T-helper 1 cell treated with Interleukin-12 subunit alpha and Interleukin-12 subunit beta and Interleukin-4 antibody, amounts not matched to agents 30 μg/mL and 1 μg/mL, for 36 hours (primary cell): ENCODE measurements around the gene ZNF3.
A peak's percentile ranks its signal among the peaks of the same experiment; 100 is the strongest.

Experiments
- H3K27ac Mint-ChIP-seq: one replicate; pipeline ENCODE4 v1.8.0; 2021; ENCODE audit warnings: mild to moderate bottlenecking, mixed read lengths
- H3K27me3 Mint-ChIP-seq: one replicate; pipeline ENCODE4 v1.8.0; 2021; ENCODE audit warnings: low read depth, mixed read lengths
- H3K36me3 Mint-ChIP-seq: one replicate; pipeline ENCODE4 v1.8.0; 2021; ENCODE audit warnings: low read depth, mixed read lengths
- H3K4me1 Mint-ChIP-seq: one replicate; pipeline ENCODE4 v1.8.0; 2021; ENCODE audit warnings: low read depth, mixed read lengths
- H3K4me3 Mint-ChIP-seq: one replicate; pipeline ENCODE4 v1.8.0; 2021; ENCODE audit warnings: mild to moderate bottlenecking, moderate library complexity, mixed read lengths
- H3K9me3 Mint-ChIP-seq: one replicate; pipeline ENCODE4 v1.8.0; 2021; ENCODE audit warnings: mixed read lengths

ZNF3 gene

DNA sequence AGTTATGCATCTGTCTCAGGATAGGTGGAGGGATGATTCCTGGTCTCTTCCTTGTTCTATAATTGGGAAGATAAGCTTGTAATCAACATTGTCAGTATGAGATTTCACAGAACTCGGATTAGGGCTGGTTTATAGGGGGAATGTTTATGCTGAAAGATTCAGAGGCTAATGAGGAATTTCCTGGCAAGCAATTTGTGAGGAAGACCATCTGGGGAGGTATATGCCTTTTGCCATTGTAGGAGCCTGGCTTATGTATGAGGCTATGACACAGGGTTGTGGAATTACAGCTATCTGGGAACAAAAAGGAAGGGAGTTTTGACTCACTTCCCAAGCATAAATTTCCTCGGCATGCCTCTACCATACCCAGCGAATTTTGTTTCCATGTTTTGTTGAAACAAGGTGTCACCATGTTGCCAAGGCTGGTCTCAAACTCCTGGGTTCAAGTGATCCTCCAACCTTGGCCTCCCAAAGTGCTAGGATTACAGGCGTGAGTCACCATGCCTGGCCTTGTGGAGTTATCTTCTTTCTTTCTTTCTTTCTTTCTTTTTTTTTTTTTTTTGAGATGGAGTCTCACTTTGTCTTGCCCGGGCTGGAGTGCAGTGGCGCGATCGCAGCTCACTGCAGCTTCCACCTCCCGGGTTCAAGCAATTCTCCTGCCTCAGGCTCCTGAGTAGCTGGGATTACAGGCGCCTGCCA, 5.7 kb upstream of the ZNF3 start:
- H3K9me3 Mint-ChIP-seq: no peaks in the 10 kb centered on the region
- peaks cover 10% of the 10 kb centered on the region for H3K27me3 Mint-ChIP-seq
- no peak overlapping the region for H3K27ac Mint-ChIP-seq
- peaks cover 21% of the 10 kb centered on the region for H3K4me1 Mint-ChIP-seq
- peak overlapping the region; percentile 42 for H3K4me3 Mint-ChIP-seq
- H3K36me3 Mint-ChIP-seq: peaks cover 17% of the 10 kb centered on the region

DNA sequence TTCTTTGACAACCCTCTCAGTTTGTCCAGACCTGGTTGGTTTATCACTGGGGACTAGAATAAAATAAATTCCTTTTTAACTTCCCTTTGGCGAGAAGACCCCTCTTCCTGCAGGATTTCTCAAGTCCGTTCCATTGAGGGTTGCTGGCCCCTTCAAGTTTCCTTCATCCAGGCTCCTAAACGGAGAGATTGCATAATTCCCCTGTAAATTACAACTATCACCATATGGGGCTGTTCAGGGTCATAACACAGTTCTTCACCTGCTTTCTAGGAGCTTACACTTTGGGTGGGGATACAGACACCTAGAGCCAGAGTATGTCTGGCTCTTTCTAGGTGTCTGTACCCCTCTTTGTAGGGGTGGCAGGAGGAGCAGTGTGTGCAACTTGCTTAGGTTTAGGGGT, 4.0 kb upstream of the ZNF3 start:
- peaks cover 10% of the 10 kb centered on the region for H3K27me3 Mint-ChIP-seq
- no peak overlapping the region for H3K4me3 Mint-ChIP-seq
- no peaks in the 10 kb centered on the region for H3K9me3 Mint-ChIP-seq
- H3K27ac Mint-ChIP-seq: no peak overlapping the region
- peaks cover 26% of the 10 kb centered on the region for H3K4me1 Mint-ChIP-seq
- H3K36me3 Mint-ChIP-seq: peaks cover 6% of the 10 kb centered on the region

DNA sequence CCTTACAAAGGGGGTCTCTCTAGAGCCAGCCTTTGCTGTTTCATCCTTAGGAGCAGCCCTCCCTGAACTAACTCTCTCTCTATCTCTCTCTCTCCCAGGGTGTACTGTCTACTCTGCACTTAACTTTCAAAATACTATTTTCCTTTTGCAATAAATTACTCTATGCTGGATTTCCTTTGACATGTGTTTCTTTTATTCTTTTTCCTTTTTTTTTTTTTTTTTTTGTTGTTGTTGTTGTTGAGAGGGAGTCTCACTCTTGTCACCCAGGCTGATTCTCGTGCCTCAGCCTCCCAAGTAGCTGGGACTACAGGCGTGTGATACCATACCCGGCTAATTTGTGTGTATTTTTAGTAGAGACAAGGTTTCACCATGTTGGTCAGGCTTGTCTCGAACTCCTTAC, 1.5 kb upstream of the ZNF3 start:
- no peaks in the 10 kb centered on the region for H3K9me3 Mint-ChIP-seq
- H3K4me1 Mint-ChIP-seq: peaks cover 22% of the 10 kb centered on the region
- peaks cover 10% of the 10 kb centered on the region for H3K27me3 Mint-ChIP-seq
- H3K27ac Mint-ChIP-seq: peak overlapping the region; percentile 81
- H3K4me3 Mint-ChIP-seq: peak overlapping the region; percentile 90
- H3K36me3 Mint-ChIP-seq: peaks cover 8% of the 10 kb centered on the region

DNA sequence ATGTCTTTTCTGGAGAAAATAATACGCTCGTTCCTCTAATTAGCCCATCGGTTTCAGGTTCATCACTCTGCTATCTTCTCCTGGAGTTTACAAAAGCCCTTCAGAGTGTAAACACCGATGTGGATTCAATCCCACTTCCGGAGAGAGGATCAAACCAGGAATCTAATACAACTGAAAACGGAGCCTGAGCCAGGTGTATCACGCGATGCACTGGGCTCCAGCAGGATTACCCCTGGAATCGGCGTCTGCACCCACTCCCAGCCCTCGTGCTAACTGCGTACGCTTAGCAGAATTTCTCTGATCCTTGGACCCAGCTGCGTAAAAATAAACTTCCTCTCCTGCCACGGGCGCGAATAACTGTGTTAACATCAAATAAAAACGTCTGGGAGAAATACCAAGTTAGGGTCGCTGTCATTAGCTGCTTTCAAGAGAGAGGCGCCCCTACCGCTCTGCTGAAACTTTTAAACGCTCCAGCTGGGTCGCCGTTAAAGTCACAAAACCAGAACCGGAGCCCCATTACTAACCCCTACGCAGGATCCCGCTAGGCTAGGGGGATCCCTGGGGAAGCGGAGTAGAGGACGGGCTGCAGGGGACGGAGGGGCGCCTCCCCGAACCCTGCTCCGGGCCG, 502 bp downstream of the ZNF3 start:
- Mint-ChIP-seq H3K27ac (peak overlapping the region; percentile 85), H3K9me3 (no peaks in the 10 kb centered on the region), H3K36me3 (peaks cover 18% of the 10 kb centered on the region), H3K4me3 (peak overlapping the region; percentile 90), H3K27me3 (peaks cover 10% of the 10 kb centered on the region), H3K4me1 (peaks cover 22% of the 10 kb centered on the region)

DNA sequence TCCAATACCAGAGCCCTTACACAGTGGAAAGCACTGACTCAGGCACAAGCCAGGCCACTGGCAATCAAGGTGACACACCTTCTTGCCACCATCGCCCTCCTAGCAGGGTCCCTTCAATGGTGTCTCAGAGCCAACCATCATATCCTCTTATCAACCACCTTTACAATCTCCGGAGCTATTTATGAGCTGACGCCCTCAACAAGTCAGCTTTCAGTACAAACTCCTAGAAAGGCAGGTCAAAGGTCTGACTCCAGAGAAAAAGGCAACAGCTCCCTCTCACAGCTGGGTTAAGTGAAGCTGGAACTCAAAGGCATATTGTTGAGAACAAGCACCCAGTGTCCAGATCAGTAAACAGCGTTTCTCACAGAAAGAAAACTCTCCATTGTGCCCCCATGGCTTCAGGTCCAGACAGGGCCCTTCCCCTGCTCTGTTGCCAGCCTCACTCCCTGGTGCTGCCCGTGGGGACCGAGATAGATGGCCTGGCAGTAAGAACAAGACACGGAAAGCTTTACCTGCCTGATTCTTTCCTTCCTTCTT, 2.4 kb downstream of the ZNF3 start:
- Mint-ChIP-seq H3K36me3 (peaks cover 37% of the 10 kb centered on the region), H3K4me1 (peaks cover 22% of the 10 kb centered on the region), H3K4me3 (no peak overlapping the region), H3K9me3 (no peaks in the 10 kb centered on the region), H3K27me3 (peaks cover 4% of the 10 kb centered on the region), H3K27ac (no peak overlapping the region)

DNA sequence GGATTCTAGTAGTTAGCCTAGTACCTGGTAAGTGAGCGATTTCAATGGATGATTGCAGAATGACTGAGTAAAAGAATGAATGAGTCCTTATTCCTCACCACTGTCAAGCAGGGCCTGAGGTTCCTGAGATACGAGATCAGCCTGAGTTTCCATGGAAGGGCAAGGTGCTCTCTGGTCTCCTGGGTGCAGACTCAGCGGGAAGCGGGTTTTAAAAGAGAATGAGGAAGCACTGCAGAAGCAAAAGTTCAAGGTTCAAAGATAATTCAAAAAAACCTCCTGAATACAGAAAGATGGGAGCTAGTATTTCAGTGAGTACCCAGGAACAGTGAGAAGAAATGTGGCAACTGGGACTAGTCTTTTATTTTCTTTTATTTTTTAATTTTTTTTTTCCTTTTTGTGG, 4.3 kb downstream of the ZNF3 start:
- peaks cover 13% of the 10 kb centered on the region for H3K9me3 Mint-ChIP-seq
- H3K27me3 Mint-ChIP-seq: no peaks in the 10 kb centered on the region
- peaks cover 14% of the 10 kb centered on the region for H3K4me1 Mint-ChIP-seq
- peaks cover 53% of the 10 kb centered on the region for H3K36me3 Mint-ChIP-seq
- no peak overlapping the region for H3K4me3 Mint-ChIP-seq
- H3K27ac Mint-ChIP-seq: no peak overlapping the region

DNA sequence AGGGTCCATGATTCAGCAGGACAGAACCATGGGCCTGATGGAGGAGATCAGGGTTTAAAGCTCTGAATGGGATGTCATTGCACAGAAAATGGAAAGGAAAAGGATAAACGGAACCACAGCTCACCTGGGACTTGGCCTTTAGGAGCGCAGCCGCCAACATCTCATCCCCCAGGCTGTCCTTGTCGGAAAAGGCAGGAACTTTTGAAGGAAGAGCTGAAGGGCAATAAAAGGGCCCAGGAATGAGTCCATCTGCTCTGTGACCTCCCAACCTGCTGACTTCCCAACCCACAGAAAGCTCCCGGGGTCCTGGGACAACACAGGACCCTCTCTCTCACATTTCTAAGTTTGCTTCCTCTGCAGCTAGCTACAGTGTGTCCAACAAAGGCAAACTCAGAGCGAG, 6.1 kb downstream of the ZNF3 start:
- Mint-ChIP-seq H3K4me3 (no peak overlapping the region), H3K9me3 (peaks cover 30% of the 10 kb centered on the region), H3K27ac (no peak overlapping the region), H3K4me1 (peaks cover 6% of the 10 kb centered on the region), H3K27me3 (no peaks in the 10 kb centered on the region), H3K36me3 (peaks cover 68% of the 10 kb centered on the region)

DNA sequence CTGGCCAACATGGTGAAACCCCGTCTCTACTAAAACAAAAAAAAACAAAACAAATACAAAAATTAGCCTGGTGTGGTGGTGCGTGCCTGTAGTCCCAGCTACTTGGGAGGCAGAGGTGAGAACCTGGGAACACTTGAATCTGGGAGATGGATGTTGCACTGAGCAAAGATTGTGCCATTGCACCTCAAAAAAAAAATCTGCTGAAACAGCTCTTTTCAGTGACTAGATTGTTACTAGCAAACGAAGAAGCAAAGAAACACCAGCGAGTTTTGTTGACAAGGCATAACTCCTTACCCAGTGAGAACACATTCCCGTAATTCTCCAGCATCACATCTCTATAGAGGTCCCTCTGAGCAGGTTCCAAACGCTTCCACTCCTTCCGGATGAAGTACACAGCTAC, 6.7 kb downstream of the ZNF3 start:
- Mint-ChIP-seq H3K4me1 (peaks cover 3% of the 10 kb centered on the region), H3K27ac (no peak overlapping the region), H3K4me3 (no peak overlapping the region), H3K36me3 (peaks cover 71% of the 10 kb centered on the region), H3K9me3 (peaks cover 30% of the 10 kb centered on the region), H3K27me3 (no peaks in the 10 kb centered on the region)

DNA sequence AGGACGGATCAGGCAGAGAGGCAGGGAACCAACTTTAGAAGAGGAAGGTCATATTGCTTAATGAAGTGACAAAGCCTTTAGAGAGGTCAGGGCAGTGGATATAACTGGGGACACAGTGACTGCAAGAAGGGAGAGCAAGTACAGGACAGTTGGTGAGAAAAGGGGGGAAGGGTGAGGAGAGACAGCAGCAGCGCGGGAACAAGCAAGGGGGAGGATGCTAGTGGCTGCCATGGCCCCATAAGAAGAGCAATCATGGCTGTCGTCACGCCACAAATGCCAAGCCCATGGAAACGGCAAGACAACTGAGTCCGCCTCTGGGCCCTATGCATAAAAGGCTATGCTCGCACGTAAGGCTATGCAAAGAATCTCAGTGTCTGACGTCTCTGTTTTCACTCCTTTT, 9.1 kb downstream of the ZNF3 start:
- H3K36me3 Mint-ChIP-seq: peaks cover 77% of the 10 kb centered on the region
- H3K9me3 Mint-ChIP-seq: peaks cover 30% of the 10 kb centered on the region
- H3K4me1 Mint-ChIP-seq: no peaks in the 10 kb centered on the region
- no peak overlapping the region for H3K4me3 Mint-ChIP-seq
- H3K27me3 Mint-ChIP-seq: no peaks in the 10 kb centered on the region
- no peak overlapping the region for H3K27ac Mint-ChIP-seq

DNA sequence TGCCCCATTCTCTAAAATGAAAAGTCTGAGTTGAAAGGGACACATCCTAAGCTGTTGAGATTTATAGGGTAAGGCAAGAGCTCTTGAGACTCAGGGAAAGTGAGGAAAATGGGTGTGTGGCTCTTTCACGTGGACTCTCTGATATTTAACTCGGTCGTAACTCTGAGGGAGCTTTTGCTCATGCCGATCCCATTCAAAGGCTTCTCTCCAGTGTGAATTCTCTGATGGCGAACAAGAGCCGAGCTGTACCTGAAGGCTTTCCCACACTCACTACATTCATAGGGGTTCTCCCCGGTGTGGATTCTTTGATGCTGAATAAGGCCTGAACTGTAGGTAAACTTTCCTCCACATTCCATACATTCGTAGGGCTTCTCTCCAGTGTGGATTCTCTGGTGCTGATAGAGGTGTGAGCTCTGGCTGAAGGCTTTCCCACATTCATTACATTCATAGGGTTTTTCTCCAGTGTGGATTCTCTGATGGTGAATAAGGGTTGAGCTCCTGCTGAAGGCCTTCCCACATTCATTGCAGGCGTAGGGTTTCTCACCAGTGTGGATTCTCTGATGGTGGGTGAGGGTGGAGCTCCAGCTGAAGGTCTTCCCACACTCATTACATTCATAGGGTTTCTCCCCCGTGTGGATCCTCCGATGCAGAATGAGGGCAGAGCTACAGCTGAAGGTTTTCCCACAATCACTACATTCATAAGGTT, 10.4 kb downstream of the ZNF3 start:
- H3K9me3 Mint-ChIP-seq: peaks cover 30% of the 10 kb centered on the region
- no peak overlapping the region for H3K27ac Mint-ChIP-seq
- H3K4me3 Mint-ChIP-seq: no peak overlapping the region
- no peaks in the 10 kb centered on the region for H3K27me3 Mint-ChIP-seq
- peaks cover 75% of the 10 kb centered on the region for H3K36me3 Mint-ChIP-seq
- no peaks in the 10 kb centered on the region for H3K4me1 Mint-ChIP-seq

DNA sequence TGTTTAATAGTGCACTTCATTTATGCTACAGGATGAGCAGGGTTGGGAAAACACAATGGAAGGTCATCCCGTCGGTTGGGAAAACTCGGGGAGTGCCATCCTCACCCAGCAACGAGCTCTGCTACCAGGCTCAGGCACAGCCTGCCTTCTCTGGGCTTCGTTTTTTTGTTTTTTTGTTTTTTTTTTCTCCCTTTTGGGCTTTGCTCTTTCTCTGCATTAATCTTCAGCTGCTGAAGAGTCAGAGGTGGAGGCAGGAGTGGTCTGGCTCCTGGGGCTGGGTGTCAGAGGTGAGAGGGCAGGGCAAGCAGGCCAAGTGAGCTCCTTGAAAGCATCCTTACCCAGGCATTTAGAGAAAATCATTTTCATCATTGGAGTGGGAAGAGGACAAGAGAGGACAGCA, 11.5 kb downstream of the ZNF3 start:
- Mint-ChIP-seq H3K27me3 (no peaks in the 10 kb centered on the region), H3K36me3 (peaks cover 65% of the 10 kb centered on the region), H3K4me3 (no peak overlapping the region)

DNA sequence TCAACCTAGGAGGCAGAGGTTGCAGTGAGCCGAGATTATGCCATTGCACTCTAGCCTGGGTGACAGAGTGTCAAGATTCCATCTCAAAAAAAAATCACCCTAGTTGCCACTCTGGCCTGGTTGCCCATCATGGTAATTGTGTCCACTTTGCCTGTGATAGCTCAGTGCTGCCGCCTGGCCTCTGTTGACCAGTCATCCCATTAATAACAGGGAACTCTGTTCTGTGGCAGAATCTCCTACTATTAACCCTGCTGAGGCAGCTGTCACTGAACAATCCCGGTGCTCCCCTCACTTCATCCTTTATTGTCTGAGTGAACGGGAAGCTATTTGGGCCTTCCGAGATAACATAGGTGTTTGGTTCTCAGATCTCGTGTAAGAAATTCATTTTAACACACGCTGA, 14.6 kb downstream of the ZNF3 start:
- Mint-ChIP-seq H3K27ac (no peak overlapping the region), H3K4me3 (no peak overlapping the region), H3K4me1 (no peaks in the 10 kb centered on the region), H3K9me3 (peaks cover 14% of the 10 kb centered on the region), H3K27me3 (no peaks in the 10 kb centered on the region), H3K36me3 (peaks cover 54% of the 10 kb centered on the region)

More for the DNA sequence above, 11.5 kb downstream of the ZNF3 start:
- Mint-ChIP-seq H3K4me1 (no peaks in the 10 kb centered on the region), H3K27ac (no peak overlapping the region), H3K9me3 (peaks cover 30% of the 10 kb centered on the region)

DNA sequence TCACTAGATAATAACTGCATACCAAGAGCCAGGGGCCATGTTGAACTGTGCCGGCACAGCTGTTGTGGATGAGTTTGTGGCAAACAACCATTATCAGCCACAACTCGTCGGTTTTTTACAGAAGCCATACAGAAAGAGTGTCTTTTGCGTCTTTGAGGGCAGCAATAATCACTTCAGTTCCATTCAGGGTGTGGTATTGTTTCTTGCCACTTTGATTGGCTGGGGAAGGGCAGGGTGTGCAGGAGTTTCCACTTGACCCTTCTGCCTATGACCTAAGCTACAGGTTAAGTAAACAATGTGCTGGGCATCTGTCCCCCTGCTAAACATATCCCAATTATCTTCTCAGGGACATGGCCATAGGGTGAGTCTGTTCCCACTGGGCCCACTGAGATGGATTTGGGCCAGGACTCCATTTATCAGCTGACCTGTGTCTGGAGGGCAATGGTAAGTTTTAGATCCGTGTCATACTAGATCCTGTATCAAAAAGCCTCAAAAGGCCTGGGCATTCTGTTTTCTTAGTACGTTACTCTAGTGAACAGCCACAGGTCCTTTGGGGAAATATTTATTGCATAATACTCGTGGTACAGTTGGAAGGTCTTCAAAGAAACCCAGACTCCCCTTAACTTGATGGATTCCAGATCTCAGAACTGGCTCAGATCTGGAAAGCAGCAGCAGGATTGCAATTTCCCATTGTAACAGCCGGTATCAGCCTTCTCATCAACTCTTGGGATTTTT, 15.9 kb downstream of the ZNF3 start:
- peaks cover 48% of the 10 kb centered on the region for H3K36me3 Mint-ChIP-seq
- no peak overlapping the region for H3K27ac Mint-ChIP-seq
- peaks cover under 1% of the 10 kb centered on the region for H3K9me3 Mint-ChIP-seq
- H3K4me1 Mint-ChIP-seq: peaks cover 2% of the 10 kb centered on the region
- no peaks in the 10 kb centered on the region for H3K27me3 Mint-ChIP-seq
- H3K4me3 Mint-ChIP-seq: no peak overlapping the region

DNA sequence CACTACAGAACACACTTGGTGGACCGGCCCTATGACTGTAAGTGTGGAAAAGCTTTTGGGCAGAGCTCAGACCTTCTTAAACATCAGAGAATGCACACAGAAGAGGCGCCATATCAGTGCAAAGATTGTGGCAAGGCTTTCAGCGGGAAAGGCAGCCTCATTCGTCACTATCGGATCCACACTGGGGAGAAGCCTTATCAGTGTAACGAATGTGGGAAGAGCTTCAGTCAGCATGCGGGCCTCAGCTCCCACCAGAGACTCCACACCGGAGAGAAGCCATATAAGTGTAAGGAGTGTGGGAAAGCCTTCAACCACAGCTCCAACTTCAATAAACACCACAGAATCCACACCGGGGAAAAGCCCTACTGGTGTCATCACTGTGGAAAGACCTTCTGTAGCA, 17.4 kb downstream of the ZNF3 start:
- Mint-ChIP-seq H3K4me3 (no peak overlapping the region), H3K27me3 (no peaks in the 10 kb centered on the region), H3K27ac (no peak overlapping the region), H3K9me3 (no peaks in the 10 kb centered on the region), H3K4me1 (peaks cover 2% of the 10 kb centered on the region), H3K36me3 (peaks cover 39% of the 10 kb centered on the region)
